Epithelial cell of esophagus (primary cell): ENCODE data around the gene HCN4.

Experiments used
- DNase-seq: peaks from one replicate; pipeline ENCODE4 v3.0.0; 2010; ENCODE audit warnings: low read depth
- H3K4me3 ChIP-seq: 2 replicates; pipeline ENCODE4 v1.5.1; 2011; ENCODE audit warnings: mild to moderate bottlenecking, low read length, control low read depth
- TF ChIP-seq, protein P1 (sequence below): IDR thresholded peaks from 2 replicates; pipeline ENCODE4 v1.5.1; 2011; ENCODE audit warnings: low read depth, mild to moderate bottlenecking, low read length, control low read depth, inconsistent platforms; ENCODE audit not compliant: insufficient read depth; ENCODE audit errors: missing control alignments

The HCN4 gene

DNA sequence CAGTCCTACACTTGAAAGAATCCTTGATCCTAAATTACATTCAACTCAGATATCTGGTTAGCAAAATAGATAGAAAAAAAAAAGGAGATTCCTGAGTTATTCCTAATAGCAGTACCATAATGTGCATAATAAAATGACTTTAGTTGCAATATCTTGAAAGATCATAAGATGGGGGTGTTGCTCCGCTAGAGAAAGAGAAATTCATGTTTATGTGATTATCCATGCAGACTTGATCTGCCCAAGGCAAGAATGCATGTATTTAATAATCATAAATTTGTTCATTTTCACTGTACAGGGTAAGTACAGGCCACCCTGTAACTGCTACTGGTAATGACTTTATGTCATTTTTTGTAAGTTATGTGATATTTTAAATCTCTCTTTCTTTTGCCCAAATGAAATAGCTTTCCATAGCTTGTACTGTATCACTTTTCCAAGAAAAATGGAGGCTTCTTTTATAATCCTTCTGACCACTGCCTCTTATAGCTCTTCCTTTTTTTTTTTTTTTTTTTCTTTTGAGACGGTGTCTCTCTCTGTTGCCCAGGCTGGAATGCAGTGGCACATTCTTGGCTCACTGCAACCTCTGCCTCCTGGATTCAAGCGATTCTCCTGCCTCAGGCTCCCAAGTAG is 84.6 kb downstream of the HCN4 start:
- TF ChIP-seq, protein P1, sequence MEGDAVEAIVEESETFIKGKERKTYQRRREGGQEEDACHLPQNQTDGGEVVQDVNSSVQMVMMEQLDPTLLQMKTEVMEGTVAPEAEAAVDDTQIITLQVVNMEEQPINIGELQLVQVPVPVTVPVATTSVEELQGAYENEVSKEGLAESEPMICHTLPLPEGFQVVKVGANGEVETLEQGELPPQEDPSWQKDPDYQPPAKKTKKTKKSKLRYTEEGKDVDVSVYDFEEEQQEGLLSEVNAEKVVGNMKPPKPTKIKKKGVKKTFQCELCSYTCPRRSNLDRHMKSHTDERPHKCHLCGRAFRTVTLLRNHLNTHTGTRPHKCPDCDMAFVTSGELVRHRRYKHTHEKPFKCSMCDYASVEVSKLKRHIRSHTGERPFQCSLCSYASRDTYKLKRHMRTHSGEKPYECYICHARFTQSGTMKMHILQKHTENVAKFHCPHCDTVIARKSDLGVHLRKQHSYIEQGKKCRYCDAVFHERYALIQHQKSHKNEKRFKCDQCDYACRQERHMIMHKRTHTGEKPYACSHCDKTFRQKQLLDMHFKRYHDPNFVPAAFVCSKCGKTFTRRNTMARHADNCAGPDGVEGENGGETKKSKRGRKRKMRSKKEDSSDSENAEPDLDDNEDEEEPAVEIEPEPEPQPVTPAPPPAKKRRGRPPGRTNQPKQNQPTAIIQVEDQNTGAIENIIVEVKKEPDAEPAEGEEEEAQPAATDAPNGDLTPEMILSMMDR, result peak; percentile 12
- H3K4me3 ChIP-seq, result no peak overlapping the region
- DNase-seq, result peak; percentile 9

DNA sequence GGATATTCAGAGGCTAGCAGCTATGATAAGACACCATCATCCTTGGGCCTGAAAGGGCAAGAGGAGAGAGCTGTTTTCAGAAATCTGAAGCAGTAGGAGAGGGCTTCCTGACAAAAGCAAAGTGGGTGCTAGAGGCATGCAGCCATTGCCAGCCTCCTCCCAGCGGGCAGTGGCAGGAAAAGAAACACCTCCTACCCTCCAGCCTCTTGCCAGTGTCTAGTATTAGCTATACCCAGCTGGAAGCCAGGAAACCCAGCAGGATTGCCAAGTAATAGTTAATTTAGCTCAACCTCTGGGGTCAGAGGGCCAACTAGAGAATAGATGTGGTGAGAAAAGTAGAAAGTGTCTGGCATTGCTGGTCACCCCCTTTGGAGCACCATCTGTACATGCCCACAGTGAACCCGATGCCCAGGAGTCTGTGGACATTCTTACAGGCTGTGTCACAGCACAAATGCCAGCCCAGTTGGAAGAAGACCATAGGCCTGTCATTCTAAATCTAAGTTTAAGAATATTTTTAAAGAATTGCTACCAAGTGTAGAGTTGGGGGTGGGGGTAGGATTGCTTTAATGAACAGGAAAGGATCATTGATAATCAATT is 85.3 kb downstream of the HCN4 start:
- DNase-seq, result no peak
- H3K4me3 ChIP-seq, result no peak overlapping the region
- TF ChIP-seq, protein P1, result no peak

DNA sequence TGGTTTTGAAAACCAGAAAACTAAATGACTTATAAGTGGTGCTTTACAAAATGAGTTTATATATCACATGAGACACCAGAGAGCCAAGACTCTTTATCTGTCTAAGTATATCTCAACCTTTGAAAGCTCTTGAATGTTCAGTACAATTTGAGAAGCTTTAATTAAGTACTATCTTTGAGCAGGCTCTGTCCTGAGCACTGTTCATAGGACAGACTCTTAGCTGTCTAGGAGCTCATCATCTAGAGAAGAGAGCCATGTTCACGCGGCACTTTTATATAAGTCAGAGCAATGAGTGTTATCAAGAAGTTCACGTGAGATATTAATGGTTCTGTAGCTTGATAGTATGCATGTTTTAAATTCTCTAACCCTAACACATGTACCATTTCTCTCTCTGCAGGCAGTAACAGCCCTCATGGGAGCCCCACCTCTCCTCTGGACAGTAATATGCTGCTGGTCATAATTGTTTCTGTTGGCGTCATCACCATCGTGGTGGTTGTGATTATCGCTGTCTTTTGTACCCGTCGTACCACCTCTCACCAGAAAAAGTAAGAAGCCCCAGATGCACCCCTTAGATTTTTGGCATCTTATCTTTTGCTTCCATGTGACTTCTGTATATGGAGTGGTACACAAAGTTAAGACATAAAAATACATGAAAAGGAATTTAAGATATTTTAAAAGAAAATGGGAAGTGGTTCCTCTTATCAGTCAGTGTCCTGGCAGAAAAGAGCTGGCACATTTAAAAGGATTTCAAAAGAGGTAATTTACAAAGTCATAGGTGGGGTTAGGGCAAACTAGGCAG is 86.0 kb downstream of the HCN4 start:
- TF ChIP-seq, protein P1, result no peak
- no peak for DNase-seq

DNA sequence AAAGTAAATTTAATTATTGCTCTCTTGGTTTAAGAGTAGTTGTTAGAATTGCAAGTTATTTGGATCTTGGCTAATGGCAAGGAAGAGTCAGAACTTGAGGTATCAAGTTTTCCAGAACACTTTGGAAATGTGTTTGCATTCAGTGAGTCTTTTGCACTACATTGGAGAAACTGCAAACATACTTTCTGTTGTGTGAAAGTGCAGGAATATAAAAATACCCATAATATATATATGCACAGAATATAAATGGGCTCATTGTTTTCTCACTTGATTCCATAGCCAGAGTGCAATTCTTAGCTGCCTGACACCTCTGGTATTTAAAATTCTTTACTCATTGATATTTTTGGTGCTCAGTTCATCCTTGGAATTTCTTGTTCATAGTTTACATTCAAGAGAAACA is 92.9 kb downstream of the HCN4 start:
- H3K4me3 ChIP-seq, result no peak overlapping the region
- DNase-seq, result no peak
- TF ChIP-seq, protein P1, result no peak

More for the DNA sequence above, 86.0 kb downstream of the HCN4 start:
- no peak overlapping the region for H3K4me3 ChIP-seq

DNA sequence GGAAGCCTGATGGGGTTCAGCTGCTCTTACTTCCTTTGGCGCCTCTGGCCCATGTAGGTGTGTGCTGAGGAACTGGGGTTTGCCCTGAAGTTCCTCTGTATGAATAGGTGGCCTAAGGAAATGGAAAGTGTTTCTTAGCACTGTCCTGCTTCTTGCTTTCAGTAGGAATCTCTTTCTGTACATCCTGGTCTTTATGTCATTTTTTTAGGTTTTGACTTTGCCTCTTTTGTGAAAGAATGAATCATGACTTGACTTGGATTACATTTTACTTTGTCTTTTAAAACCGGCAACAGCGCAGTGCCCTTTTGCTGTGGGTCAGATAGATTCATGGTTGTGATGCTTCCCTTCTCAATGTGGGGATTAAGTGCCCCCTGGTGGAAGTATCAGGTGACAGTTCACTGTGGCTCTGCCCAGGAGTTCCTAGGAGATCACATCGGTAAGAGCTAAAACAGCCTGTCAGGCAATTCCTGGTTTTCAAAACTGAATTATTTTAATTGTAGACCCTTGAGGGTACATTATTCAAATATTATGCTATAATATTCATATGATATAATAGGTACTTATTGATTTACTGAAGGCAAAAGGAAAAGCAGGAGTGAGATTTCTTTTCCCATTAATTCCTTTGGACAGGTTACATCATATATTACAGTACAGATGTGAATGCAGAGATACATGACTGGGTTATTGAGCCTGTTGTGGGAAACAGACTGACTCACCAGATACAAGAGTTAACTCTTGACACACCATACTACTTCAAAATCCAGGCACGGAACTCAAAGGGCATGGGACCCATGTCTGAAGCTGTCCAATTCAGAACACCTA is 95.4 kb downstream of the HCN4 start:
- TF ChIP-seq, protein P1, result peak; percentile 87
- no peak overlapping the region for H3K4me3 ChIP-seq
- DNase-seq, result peak; percentile 62

DNA sequence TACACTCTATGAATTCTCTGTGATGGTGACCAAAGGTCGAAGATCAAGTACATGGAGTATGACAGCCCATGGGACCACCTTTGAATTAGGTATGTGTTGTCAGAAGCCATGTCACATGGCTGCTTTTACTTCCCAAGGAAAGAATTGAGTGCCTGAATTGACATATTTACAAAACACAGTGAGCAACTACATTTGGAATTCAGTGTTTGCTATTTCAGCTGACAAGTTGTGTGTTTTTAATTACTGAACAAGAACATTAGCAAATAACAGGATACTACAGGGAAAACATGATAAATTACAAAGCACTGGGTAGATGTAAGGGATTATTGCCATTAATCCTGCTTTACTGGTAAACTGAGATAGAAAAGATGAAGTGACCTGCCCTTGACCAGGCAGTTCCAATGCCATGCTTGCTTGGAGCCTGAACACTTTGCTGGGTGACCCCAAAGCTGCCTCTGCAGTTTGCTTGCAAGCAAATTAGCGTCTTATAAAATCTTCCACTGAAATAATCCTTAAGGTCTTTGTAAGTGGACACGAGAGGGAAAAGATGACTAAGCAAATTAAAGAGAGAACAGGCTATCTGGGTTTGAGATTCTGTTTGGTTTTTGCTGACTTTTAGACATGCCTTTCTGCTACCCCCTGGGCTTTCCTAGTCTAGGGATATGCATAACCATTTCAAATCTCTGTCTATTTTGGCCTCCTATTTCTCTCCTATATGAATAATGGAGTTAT is 98.2 kb downstream of the HCN4 start:
- TF ChIP-seq, protein P1, result no peak
- H3K4me3 ChIP-seq, result no peak overlapping the region
- DNase-seq, result no peak
